CD4-positive, alpha-beta T cell (primary cell): ENCODE results near the gene FDX2. TPM values are rescaled to one million over a fixed set of nuclear protein-coding genes. Genes with fewer than 3 reads are reported as not detected.
A peak's percentile ranks its signal among the peaks of the same experiment; 100 is the strongest.

Experiments
- ATAC-seq: fragments of 200-7000 bp; cut with Tn5 transposase; one replicate; pipeline ENCODE4 v1.10.0; 2022; ENCODE audit warnings: mild to moderate bottlenecking; ENCODE audit not compliant: poor library complexity
- CTCF ChIA-PET: fragments of 350-600 bp; sonication (Branson Sonifier 250); formaldehyde crosslinking; loops from one replicate; lab custom pipeline; 2021; ENCODE audit warnings: antibody characterized with exemption, inconsistent platforms; lab: Charles Lee
- POLR2A ChIA-PET: fragments of 350-600 bp; sonication (Branson Sonifier 250); formaldehyde crosslinking; loops from one replicate; lab custom pipeline; 2021; ENCODE audit warnings: antibody characterized with exemption, inconsistent platforms; lab: Charles Lee
- DNase-seq, 14 experiments: peaks; one replicate each; pipeline ENCODE4 v3.0.0-alpha.2; 2013 to 2020; ENCODE audit warnings: mixed read lengths in 2 of 14
- H3K27ac ChIP-seq, 2 donors: one replicate each; pipeline versions ENCODE4 v1.5.1 to v1.7.0; 2013; ENCODE audit warnings: low read length in 2 of 2, low read depth in 1 of 2, mild to moderate bottlenecking in 1 of 2
- H3K27me3 ChIP-seq, 2 experiments: 1 replicate in 1 of 2; 2 replicates in 1 of 2; pipeline versions ENCODE4 v1.6.1 to v1.7.0; 2013; ENCODE audit warnings: low read length in 2 of 2, control low read depth in 1 of 2, mild to moderate bottlenecking in 1 of 2, moderate library complexity in 1 of 2; ENCODE audit not compliant: insufficient read depth in 2 of 2, control insufficient read depth in 1 of 2
- H3K36me3 ChIP-seq: one replicate; pipeline ENCODE4 v1.6.1; 2013; ENCODE audit warnings: low read length, control low read depth; ENCODE audit not compliant: insufficient read depth
- H3K4me1 ChIP-seq: one replicate; pipeline ENCODE4 v1.6.1; 2013; ENCODE audit warnings: low read length, control low read depth; ENCODE audit not compliant: insufficient read depth
- H3K4me3 ChIP-seq: one replicate; pipeline ENCODE4 v1.5.1; 2013; ENCODE audit warnings: mild to moderate bottlenecking, low read length, moderate library complexity
- H3K9me3 ChIP-seq, 2 experiments: 1 replicate in 1 of 2; 2 replicates in 1 of 2; pipeline versions ENCODE4 v1.6.1 to v1.7.0; 2013; ENCODE audit warnings: low read length in 2 of 2, mild to moderate bottlenecking in 2 of 2, control low read depth in 1 of 2, moderate library complexity in 1 of 2; ENCODE audit not compliant: control insufficient read depth in 1 of 2, insufficient read depth in 1 of 2
- H3K27ac Mint-ChIP-seq: one replicate; pipeline ENCODE4 v1.8.0; 2020; ENCODE audit warnings: mixed read lengths
- H3K27me3 Mint-ChIP-seq: one replicate; pipeline ENCODE4 v1.8.0; 2021; ENCODE audit warnings: mixed read lengths
- H3K36me3 Mint-ChIP-seq: one replicate; pipeline ENCODE4 v1.8.0; 2021; ENCODE audit warnings: low read depth, mixed read lengths
- H3K4me1 Mint-ChIP-seq: one replicate; pipeline ENCODE4 v1.8.0; 2021; ENCODE audit warnings: low read depth, mixed read lengths
- H3K4me3 Mint-ChIP-seq: one replicate; pipeline ENCODE4 v1.8.0; 2020; ENCODE audit warnings: mild to moderate bottlenecking, mixed read lengths
- H3K9me3 Mint-ChIP-seq: one replicate; pipeline ENCODE4 v1.8.0; 2020; ENCODE audit warnings: mixed read lengths
- intact Hi-C, 2 experiments: fragments of 100-400 bp; cut with DNase I in 1 of 2; cut with micrococcal nuclease in 1 of 2; formaldehyde crosslinking; loops; one replicate each; pipeline versions ENCODE4 v1.15.1 to v1.9.0; 2023 to 2025; cut with DNase I, micrococcal nuclease
- total RNA-seq, 174 experiments: library from RNA in 2 of 174; stranded (reverse) in 2 of 174; gene quantifications; one replicate each; pipeline ENCODE4 v1.2.3 and lab custom pipeline; 2021 to 2026
- TF ChIP-seq, protein P1 (sequence below): fragments of 200-600 bp; IDR thresholded peaks from one replicate; pipeline ENCODE4 v1.8.0; 2022; ENCODE audit warnings: antibody characterized with exemption, mild to moderate bottlenecking

Gene FDX2
- total RNA-seq, 2 experiments from 2014 or later = 1.2 to 1.9 TPM

DNA sequence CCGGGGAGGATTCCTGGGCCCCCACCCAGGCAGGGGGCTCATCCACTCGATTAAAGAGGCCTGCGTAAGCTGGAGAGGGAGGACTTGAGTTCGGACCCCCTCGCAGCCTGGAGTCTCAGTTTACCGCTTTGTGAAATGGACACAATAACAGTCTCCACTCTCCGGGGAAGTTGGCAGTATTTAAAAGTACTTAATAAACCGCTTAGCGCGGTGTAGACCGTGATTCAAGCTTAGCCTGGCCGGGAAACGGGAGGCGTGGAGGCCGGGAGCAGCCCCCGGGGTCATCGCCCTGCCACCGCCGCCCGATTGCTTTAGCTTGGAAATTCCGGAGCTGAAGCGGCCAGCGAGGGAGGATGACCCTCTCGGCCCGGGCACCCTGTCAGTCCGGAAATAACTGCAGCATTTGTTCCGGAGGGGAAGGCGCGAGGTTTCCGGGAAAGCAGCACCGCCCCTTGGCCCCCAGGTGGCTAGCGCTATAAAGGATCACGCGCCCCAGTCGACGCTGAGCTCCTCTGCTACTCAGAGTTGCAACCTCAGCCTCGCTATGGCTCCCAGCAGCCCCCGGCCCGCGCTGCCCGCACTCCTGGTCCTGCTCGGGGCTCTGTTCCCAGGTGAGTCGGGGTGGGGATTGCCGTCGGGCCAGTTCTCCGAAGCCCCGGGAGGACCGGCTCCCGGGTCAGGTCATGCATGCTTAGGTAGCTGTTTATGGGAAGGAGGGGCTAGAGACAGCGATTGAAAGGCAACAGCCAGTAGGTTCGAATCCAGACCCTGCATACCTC lies 45.0 kb downstream of the FDX2 start, which contains the start of gene ICAM1:
ICAM1 (plus strand) TSS at position 505 of the 779 bp plus-strand sequence; CDS start at position 545, 40 bp downstream.
- H3K27me3 Mint-ChIP-seq = no peaks in the 10 kb centered on the region
- ChIA-PET POLR2A (interaction anchor here (0.6 to 4.0 kb wide), 23 partner anchors 10 to 435 kb away, joined by 3 to 69 read pairs (median 6); partner anchors contain the start of genes CDC37, FDX2, ICAM4 and ICAM5), CTCF (interaction anchor here (0.5 to 6.4 kb wide), 13 partner anchors 9 to 121 kb away, joined by 3 to 102 read pairs (median 6); partner anchors contain the start of genes ICAM5 and TYK2)
- H3K27ac Mint-ChIP-seq = peak within 1 kb of the TSS; percentile 80
- ATAC-seq (peak; percentile 67), DNase-seq (peak in 13 of 14 experiments; percentile 44 to 90 (median 63))
- peak within 1 kb of the TSS; percentile 80 for H3K4me3 ChIP-seq
- intact Hi-C loops = loop anchor here (2.0 to 5.0 kb wide), 2 partner anchors 16 to 46 kb away; partner anchors contain the start of genes FDX2 (in 1 of the 2) and ICAM4 (in 1 of the 2)
- H3K4me1 ChIP-seq = peaks cover 36% of the 10 kb centered on the region
- H3K36me3 ChIP-seq = peaks cover 7% of the 10 kb centered on the region
- peaks cover 13% of the 10 kb centered on the region for H3K36me3 Mint-ChIP-seq
- H3K27me3 ChIP-seq = no peaks in the 10 kb centered on the region
- no peaks in the 10 kb centered on the region for H3K9me3 ChIP-seq
- TF ChIP-seq, protein P1, sequence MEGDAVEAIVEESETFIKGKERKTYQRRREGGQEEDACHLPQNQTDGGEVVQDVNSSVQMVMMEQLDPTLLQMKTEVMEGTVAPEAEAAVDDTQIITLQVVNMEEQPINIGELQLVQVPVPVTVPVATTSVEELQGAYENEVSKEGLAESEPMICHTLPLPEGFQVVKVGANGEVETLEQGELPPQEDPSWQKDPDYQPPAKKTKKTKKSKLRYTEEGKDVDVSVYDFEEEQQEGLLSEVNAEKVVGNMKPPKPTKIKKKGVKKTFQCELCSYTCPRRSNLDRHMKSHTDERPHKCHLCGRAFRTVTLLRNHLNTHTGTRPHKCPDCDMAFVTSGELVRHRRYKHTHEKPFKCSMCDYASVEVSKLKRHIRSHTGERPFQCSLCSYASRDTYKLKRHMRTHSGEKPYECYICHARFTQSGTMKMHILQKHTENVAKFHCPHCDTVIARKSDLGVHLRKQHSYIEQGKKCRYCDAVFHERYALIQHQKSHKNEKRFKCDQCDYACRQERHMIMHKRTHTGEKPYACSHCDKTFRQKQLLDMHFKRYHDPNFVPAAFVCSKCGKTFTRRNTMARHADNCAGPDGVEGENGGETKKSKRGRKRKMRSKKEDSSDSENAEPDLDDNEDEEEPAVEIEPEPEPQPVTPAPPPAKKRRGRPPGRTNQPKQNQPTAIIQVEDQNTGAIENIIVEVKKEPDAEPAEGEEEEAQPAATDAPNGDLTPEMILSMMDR = peak; percentile 31
- peak within 1 kb of the TSS; percentile 86 for H3K4me3 Mint-ChIP-seq
- H3K4me1 Mint-ChIP-seq = peaks cover 38% of the 10 kb centered on the region
- H3K27ac ChIP-seq = peak within 1 kb of the TSS; percentile 77 to 95
- H3K9me3 Mint-ChIP-seq = no peaks in the 10 kb centered on the region

DNA sequence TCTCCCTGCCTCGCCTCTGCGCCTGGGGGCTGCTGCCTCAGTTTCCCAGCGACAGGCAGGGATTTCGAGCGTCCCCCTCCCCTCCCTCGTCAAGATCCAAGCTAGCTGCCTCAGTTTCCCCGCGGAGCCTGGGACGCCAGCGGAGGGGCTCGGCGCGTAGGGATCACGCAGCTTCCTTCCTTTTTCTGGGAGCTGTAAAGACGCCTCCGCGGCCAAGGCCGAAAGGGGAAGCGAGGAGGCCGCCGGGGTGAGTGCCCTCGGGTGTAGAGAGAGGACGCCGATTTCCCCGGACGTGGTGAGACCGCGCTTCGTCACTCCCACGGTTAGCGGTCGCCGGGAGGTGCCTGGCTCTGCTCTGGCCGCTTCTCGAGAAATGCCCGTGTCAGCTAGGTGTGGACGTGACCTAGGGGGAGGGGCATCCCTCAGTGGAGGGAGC lies 45.6 kb downstream of the FDX2 start:
- H3K27ac Mint-ChIP-seq = peak overlapping the region; percentile 80
- peaks cover 38% of the 10 kb centered on the region for H3K4me1 Mint-ChIP-seq
- no peaks in the 10 kb centered on the region for H3K9me3 ChIP-seq
- peak overlapping the region; percentile 86 for H3K4me3 Mint-ChIP-seq
- intact Hi-C loops = loop anchor here (2.0 to 5.0 kb wide), 2 partner anchors 17 to 47 kb away; partner anchors contain the start of genes FDX2 (in 1 of the 2) and ICAM4 (in 1 of the 2)
- POLR2A ChIA-PET = interaction anchor here (0.8 to 4.0 kb wide), 18 partner anchors 11 to 233 kb away, joined by 3 to 69 read pairs (median 8); partner anchors contain the start of genes CDC37, ICAM4, ICAM5 and KEAP1
- H3K27me3 Mint-ChIP-seq = no peaks in the 10 kb centered on the region
- H3K27me3 ChIP-seq = no peaks in the 10 kb centered on the region
- H3K9me3 Mint-ChIP-seq = no peaks in the 10 kb centered on the region
- DNase-seq (peak in 11 of 14 experiments; percentile 35 to 89 (median 54)), ATAC-seq (peak; percentile 41)
- H3K4me1 ChIP-seq = peaks cover 36% of the 10 kb centered on the region
- peaks cover 6% of the 10 kb centered on the region for H3K36me3 ChIP-seq
- H3K27ac ChIP-seq = peak overlapping the region; percentile 77 to 95
- CTCF ChIA-PET = interaction anchor here (0.9 to 6.4 kb wide), 10 partner anchors 9 to 339 kb away, joined by 3 to 102 read pairs (median 10); partner anchors contain the start of genes ICAM5 and TYK2
- peak overlapping the region; percentile 80 for H3K4me3 ChIP-seq
- TF ChIP-seq, protein P1 = no peak
- peaks cover 11% of the 10 kb centered on the region for H3K36me3 Mint-ChIP-seq
